Parathyroid adenoma (tissue), 2 donors: Measurements from ENCODE around the gene DPH7.
"Not testable (repeated sequence)": the region's sequence is repeated elsewhere in the genome, so short reads cannot be mapped to it uniquely, and the experiment has no call there.

Experiments used
- H2AFZ ChIP-seq: fragments of 300-600 bp; sonication (generic); one replicate; pipeline ENCODE4 v1.7.0; 2017; ENCODE audit warnings: antibody characterized with exemption, mild to moderate bottlenecking
- H3K27ac ChIP-seq: fragments of 300-600 bp; sonication (generic); one replicate; pipeline ENCODE4 v1.7.0; 2017
- H3K27me3 ChIP-seq: fragments of 300-600 bp; sonication (generic); one replicate; pipeline ENCODE4 v1.7.0; 2017; ENCODE audit warnings: low read length; ENCODE audit not compliant: control insufficient read depth, insufficient read depth
- H3K36me3 ChIP-seq: fragments of 300-600 bp; sonication (generic); one replicate; pipeline ENCODE4 v1.7.0; 2017; ENCODE audit warnings: low read length; ENCODE audit not compliant: control insufficient read depth, insufficient read depth
- H3K4me1 ChIP-seq: fragments of 300-600 bp; sonication (generic); one replicate; pipeline ENCODE4 v1.7.0; 2017; ENCODE audit warnings: control low read depth
- H3K4me2 ChIP-seq: fragments of 300-600 bp; sonication (generic); one replicate; pipeline ENCODE4 v1.7.0; 2017; ENCODE audit warnings: low read length
- H3K4me3 ChIP-seq: fragments of 300-600 bp; sonication (generic); one replicate; pipeline ENCODE4 v1.7.0; 2017; ENCODE audit warnings: low read depth, low read length
- H3K79me2 ChIP-seq: fragments of 300-600 bp; sonication (generic); one replicate; pipeline ENCODE4 v1.7.0; 2017; ENCODE audit warnings: control low read depth
- H3K9ac ChIP-seq: fragments of 300-600 bp; sonication (generic); one replicate; pipeline ENCODE4 v1.7.0; 2017; ENCODE audit warnings: mild to moderate bottlenecking
- H3K9me3 ChIP-seq: fragments of 300-600 bp; sonication (generic); one replicate; pipeline ENCODE4 v1.7.0; 2017; ENCODE audit warnings: low read length; ENCODE audit not compliant: control insufficient read depth
- TF ChIP-seq, protein P1 (sequence below): fragments of 300-600 bp; sonication (generic); IDR thresholded peaks from one replicate; pipeline ENCODE4 v1.7.0; 2017; ENCODE audit warnings: antibody characterized with exemption, mild to moderate bottlenecking
- donor health status: primary hyperparathyroidism.

The DPH7 gene

GRCh38 chr9:137556069-137556838 lies 22.5 kb downstream of the DPH7 start:
- TF ChIP-seq, protein P1, sequence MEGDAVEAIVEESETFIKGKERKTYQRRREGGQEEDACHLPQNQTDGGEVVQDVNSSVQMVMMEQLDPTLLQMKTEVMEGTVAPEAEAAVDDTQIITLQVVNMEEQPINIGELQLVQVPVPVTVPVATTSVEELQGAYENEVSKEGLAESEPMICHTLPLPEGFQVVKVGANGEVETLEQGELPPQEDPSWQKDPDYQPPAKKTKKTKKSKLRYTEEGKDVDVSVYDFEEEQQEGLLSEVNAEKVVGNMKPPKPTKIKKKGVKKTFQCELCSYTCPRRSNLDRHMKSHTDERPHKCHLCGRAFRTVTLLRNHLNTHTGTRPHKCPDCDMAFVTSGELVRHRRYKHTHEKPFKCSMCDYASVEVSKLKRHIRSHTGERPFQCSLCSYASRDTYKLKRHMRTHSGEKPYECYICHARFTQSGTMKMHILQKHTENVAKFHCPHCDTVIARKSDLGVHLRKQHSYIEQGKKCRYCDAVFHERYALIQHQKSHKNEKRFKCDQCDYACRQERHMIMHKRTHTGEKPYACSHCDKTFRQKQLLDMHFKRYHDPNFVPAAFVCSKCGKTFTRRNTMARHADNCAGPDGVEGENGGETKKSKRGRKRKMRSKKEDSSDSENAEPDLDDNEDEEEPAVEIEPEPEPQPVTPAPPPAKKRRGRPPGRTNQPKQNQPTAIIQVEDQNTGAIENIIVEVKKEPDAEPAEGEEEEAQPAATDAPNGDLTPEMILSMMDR, result no peak
- no peaks in the 10 kb centered on the region for H3K4me1 ChIP-seq
- H3K4me3 ChIP-seq, result no peak overlapping the region
- H2AFZ ChIP-seq, result no peak overlapping the region
- no peaks in the 10 kb centered on the region for H3K27me3 ChIP-seq
- H3K79me2 ChIP-seq, result no peaks in the 10 kb centered on the region
- H3K9me3 ChIP-seq, result no peaks in the 10 kb centered on the region
- no peak overlapping the region for H3K27ac ChIP-seq
- no peaks in the 10 kb centered on the region for H3K36me3 ChIP-seq
- no peak overlapping the region for H3K4me2 ChIP-seq
- no peak overlapping the region for H3K9ac ChIP-seq

DNA sequence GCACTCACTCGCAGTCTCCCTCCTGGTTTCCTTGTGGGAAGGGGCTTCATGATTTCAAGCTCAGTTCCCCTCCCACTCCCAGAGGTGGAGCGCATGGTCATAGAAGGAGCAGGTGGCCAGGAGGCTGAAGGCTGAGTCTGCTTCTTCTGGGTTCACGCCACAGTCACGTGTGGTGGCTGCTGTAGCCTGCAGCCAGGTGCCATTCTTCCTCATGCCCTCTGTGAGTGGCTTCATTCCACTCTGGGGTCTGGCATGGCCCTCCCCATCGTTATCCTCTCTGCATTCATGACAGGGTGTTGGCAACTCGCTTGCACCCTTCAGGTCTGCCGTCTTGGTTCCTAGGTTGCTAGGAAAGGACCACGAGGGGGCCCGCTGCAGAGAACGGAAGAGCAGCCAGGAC lies 23.5 kb downstream of the DPH7 start:
- no peaks in the 10 kb centered on the region for H3K36me3 ChIP-seq
- no peaks in the 10 kb centered on the region for H3K9me3 ChIP-seq
- H3K79me2 ChIP-seq, result no peaks in the 10 kb centered on the region
- H2AFZ ChIP-seq, result no peak overlapping the region
- no peaks in the 10 kb centered on the region for H3K4me1 ChIP-seq
- no peaks in the 10 kb centered on the region for H3K27me3 ChIP-seq
- H3K4me2 ChIP-seq, result no peak overlapping the region
- H3K27ac ChIP-seq, result no peak overlapping the region
- TF ChIP-seq, protein P1, result no peak
- H3K9ac ChIP-seq, result no peak overlapping the region
- no peak overlapping the region for H3K4me3 ChIP-seq

GRCh38 chr9:137554349-137554748 lies 24.4 kb downstream of the DPH7 start:
- H3K4me3 ChIP-seq, result no peak overlapping the region
- H3K4me2 ChIP-seq, result no peak overlapping the region
- no peak overlapping the region for H2AFZ ChIP-seq
- TF ChIP-seq, protein P1, result no peak
- H3K27ac ChIP-seq, result no peak overlapping the region
- H3K27me3 ChIP-seq, result no peaks in the 10 kb centered on the region
- no peaks in the 10 kb centered on the region for H3K9me3 ChIP-seq
- H3K4me1 ChIP-seq, result no peaks in the 10 kb centered on the region
- no peak overlapping the region for H3K9ac ChIP-seq
- no peaks in the 10 kb centered on the region for H3K79me2 ChIP-seq
- no peaks in the 10 kb centered on the region for H3K36me3 ChIP-seq

- not testable (repeated sequence) for H3K4me1 ChIP-seq, H3K4me3 ChIP-seq, H3K27me3 ChIP-seq, H3K9me3 ChIP-seq, H3K27ac ChIP-seq, H3K79me2 ChIP-seq, H3K4me2 ChIP-seq, H2AFZ ChIP-seq, H3K9ac ChIP-seq, H3K36me3 ChIP-seq
These were observed 25.1 kb downstream of the DPH7 start for GRCh38 chr9:137553654-137554053.

- Histone ChIP-seq H3K9ac (no peak overlapping the region), H3K4me1 (no peaks in the 10 kb centered on the region), H3K79me2 (no peaks in the 10 kb centered on the region), H3K4me2 (peak overlapping the region; percentile 96), H3K27me3 (no peaks in the 10 kb centered on the region), H2AFZ (peak overlapping the region; percentile 72), H3K36me3 (no peaks in the 10 kb centered on the region), H3K9me3 (no peaks in the 10 kb centered on the region), H3K27ac (peak overlapping the region; percentile 49), H3K4me3 (peak overlapping the region; percentile 75)
- TF ChIP-seq, protein P1, result no peak
These were observed 26.5 kb downstream of the DPH7 start for GRCh38 chr9:137552022-137552768.
